Measurements from ENCODE around the gene CCDC15.
"Not testable (repeated sequence)": the region's sequence is repeated elsewhere in the genome, so short reads cannot be mapped to it uniquely, and the experiment has no call there.

Gene CCDC15

DNA sequence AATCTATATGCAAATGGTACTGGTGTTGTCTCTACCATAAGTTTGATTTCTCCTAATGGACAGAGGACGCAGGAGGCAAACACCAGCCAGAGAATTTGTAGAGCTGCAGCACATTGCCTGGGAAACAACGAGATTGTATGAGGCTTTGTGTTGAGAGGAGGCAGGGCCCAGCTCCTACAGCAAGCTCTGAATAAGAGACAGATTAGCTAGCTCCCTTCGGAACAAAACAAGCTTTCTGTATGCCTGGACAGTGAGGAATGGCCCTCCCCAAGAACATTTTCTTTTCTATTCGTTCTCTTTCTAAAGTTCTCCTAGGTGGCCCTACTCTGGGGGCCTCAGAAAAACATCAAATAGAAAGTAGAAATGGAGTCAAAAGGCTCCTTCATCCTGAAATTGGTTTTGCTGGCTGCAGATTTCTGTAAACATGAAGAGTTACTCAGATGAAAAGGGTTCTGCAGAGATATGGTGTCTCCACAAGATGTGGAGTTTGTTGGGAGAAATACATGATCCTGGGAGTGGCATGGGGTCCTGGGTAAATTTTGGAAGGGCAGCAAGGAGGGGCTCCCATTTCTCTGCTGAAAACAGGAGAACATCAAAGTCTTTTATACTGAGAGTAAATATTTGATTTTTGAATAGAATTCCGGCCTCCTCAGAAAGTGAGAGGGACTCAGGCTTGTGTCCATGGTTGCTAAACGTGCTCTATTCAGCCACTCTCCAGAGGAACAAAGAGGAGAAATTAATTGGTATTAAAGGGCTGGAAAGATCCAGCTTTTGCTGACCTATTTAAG is 11.3 kb upstream of the CCDC15 start:
- DNase-seq (ENCODE audit: low spot score), result no peak

DNA sequence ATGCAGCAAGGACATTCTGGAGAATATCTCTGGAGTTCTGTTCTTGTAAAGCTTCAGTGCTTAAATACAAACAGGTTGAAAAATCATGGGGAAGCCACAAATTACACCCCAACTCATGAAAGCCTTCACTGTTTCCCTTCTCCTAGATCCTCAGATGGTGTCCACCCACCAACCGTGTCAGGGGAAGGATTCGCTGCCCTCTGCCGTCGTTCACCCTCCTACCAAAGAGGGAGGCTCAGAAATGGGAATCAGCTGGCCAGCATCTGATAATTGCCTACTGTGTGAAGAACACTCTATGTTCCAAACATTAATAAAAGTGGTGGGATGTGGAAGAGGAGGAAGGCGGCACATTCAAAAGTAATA is 10.8 kb upstream of the CCDC15 start:
- DNase-seq (ENCODE audit: low spot score), result no peak

DNA sequence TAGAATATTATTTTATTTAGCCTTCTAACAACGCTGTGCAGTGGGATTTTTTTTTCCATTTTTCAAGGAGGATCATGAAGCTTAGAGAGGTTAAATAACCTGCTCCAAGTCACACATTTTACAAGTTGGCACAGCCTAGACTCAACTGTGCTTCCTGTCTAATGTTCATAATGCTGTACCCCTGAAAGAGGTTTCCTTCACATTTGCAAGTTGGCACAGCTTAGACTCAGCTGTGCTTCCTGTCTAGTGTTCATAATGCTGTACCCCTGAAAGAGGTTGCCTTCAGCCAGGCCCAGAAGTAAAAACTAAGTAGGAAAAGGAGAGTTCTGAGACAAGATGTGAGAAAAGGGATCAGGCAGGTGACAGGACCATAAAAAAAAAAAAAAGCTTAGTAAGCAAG is 10.3 kb upstream of the CCDC15 start:
- DNase-seq (ENCODE audit: low spot score), result no peak

DNA sequence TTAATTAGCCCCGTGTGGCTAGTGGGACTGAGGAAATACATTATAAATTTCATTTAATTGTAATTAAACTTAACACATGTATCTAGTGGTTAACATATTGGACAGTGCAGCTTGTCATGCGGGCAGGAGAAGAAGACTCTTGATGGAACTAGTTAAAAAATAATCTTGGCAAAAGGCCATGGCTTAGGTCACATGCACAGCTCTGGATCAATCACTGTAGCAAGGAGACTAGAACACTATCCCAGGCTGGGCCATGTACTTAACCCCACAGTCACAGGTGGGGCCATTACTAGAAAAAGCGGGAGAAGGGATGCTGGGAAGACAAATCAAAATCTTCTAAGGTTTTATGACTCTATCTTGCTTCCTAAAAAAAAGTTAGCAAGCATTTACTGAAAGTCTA is 9.4 kb upstream of the CCDC15 start:
- no peak for DNase-seq (ENCODE audit: low spot score)

DNA sequence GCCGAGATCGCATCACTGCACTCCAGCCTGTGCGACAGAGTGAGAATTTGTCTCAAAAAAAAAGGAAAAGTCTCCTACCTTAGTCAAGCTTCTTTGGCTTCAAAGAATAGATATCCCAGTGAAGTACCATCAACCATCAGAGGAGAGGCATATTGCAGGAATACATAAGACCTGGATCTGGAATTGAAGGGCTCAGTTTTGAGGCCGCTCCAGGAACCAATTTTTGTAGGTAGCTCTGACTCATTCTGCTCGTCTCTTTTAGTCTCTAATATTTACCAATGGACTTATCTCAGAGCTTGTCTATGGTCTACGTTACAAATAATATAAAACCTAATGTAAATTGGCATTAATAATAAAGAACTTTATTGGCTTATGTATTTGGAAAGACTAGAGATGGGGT is 8.2 kb upstream of the CCDC15 start:
- no peak for DNase-seq (ENCODE audit: low spot score)

GRCh38 chr11:124946735-124947141 is 7.3 kb upstream of the CCDC15 start:
- DNase-seq (ENCODE audit: low spot score), result no peak

- DNase-seq (ENCODE audit: low spot score), result peak; percentile 57
Observed at GRCh38 chr11:124950601-124951330, 3.2 kb upstream of the CCDC15 start.

DNA sequence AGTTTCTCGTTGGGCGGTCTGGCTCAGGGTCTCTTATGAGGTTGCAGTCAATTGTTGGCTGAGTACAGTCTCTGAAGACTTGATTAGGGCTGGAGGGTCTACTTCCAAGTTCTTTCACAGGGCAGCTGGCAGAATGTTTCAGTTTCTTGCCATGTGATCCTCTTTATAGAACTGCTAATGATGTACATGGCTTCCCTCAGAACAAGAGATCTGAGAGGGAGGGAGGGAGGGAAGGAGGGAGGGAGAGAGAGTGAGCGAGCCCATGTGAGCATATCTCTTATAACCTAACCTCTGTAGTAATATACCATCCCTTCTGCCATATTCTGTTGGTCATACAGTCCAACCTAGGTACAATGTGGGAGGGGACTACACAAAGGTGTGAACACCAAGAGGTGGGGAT is 2.7 kb upstream of the CCDC15 start:
- DNase-seq (ENCODE audit: low spot score), result no peak

DNA sequence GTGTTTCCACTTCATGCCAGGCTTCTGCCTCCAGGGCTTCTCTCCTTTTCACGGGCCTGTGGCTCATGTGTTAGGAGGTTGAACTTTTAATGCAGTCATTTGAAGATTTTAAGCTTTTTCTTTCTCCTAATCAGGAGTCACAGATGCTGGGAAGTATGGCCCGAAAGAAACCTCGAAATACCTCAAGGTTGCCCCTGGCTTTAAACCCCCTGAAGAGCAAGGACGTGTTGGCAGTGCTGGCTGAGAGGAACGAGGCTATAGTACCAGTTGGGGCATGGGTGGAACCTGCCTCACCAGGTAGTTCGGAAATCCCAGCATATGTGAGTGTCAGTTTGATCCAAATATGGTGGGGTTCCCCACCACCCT is 571 bp downstream of the CCDC15 start:
- no peak for DNase-seq (ENCODE audit: low spot score)

- DNase-seq (ENCODE audit: low spot score), result no peak
Observed at GRCh38 chr11:124955035-124955434, 1.0 kb downstream of the CCDC15 start.

DNA sequence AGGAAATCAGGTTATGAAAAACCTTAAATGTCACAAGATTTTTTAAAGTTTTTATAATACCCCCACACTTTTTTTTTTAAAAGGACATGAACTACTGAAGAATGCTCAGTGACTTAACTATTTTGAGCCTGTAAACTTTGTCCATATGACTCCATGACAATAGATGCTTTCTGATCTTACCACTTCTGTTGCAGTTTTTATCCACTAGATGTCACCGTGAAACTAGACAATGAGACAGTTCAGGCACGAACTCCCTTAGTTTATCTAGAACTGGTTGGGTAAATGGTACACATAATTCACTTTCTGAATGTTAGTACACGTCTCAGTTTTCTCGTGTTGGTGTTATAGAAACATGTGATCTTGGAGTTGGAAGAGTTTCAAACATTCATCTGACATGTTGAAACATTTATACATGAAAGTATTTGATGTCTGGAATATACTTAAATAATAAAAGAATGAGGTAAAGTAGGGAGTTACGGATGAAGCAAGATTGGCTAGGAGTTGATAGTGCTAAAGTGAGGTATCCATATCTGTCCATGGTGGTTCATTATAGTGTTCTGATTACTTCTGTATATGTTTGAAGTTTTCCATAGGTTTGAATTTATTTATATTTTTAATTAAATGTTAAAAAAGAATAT is 8.1 kb downstream of the CCDC15 start:
- peak; percentile 62 for DNase-seq (ENCODE audit: low spot score)

GRCh38 chr11:124968197-124968596 is 14.2 kb downstream of the CCDC15 start:
- not testable (repeated sequence) for DNase-seq (ENCODE audit: low spot score)

DNA sequence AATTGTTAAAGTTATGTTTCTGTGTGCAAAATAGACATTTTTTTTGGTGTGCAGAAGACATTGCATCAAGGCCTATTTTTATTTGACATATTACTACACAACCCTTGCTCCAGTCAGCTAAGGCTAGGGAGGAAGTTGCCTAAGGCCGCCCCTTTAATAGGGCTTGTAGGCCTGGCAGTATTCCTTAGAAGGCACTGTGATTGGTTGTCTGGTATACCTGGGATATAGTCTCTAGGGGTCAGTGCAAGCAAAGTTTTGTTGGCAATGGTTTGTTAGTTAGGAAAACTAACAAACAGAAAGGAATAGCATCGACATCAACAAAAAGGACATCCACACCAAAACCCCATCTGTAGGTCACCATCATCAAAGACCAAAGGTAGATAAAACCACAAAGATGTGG is 16.9 kb downstream of the CCDC15 start:
- DNase-seq (ENCODE audit: low spot score), result no peak

- no peak for DNase-seq (ENCODE audit: low spot score)
Observed at GRCh38 chr11:124971810-124972209, 17.8 kb downstream of the CCDC15 start.

- DNase-seq (ENCODE audit: low spot score), result no peak
Observed at GRCh38 chr11:124976531-124976930, 22.5 kb downstream of the CCDC15 start.

DNA sequence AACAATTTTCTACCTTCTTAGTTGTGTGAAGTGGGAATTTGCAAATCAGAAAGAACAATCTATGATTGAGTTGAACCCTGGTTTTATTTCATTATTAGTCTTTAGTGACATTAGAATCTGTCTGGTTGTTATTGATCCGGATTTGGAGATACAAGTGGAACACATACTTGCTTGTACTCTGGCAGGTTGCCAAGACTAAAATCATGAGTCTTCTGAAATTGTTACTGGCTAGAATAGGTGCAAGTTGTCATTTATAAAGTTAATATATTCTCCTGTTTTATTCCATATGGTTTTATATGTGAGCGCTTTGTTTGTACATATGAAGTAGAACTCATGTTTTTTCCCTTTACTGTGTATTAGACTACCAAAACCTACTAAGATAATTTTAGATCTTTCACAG is 23.0 kb downstream of the CCDC15 start:
- DNase-seq (ENCODE audit: low spot score), result no peak

- no peak for DNase-seq (ENCODE audit: low spot score)
Observed at GRCh38 chr11:124978316-124978715, 24.3 kb downstream of the CCDC15 start.

GRCh38 chr11:124982043-124982442 is 28.0 kb downstream of the CCDC15 start:
- no peak for DNase-seq (ENCODE audit: low spot score)

DNA sequence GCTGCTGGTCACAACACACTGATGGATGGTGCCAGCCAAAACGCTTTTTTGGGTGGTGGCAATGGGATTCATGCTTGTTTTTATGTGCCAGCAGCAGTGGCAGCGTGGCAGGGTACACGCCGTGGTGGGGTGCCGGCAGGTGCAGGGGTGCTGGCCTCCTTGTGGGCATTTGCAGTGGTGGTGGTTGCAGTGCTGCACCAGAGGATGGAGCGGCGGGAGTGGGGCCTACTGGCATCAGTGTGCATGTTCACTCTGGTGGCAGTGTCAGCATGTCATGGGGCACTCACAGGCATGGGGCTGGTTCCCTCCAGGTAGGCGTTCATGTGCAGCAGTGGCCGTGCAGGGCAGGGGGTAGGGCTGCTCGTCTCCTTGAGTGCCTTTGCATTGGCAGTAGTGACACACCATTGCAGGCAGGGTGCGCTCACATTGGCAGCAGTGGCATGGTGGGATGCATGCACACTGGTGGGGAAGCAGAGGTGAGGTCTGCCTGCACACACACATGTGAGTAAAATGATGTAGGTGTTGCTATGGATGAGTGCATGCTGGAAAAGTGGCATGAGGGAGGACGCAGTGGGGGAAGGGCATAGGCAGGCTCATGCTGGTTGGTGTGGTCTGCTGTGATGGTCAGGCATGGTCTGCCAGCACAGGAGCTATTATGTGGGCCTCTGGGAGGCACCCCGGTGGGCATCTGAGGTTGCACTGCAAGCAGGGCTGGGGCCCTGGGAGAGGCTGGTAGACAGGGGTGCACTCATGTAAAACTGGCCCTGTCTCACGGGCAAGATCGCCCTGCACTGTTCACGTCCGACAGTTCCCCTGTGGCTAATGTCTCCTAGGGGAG is 29.9 kb downstream of the CCDC15 start:
- DNase-seq (ENCODE audit: low spot score), result no peak

DNA sequence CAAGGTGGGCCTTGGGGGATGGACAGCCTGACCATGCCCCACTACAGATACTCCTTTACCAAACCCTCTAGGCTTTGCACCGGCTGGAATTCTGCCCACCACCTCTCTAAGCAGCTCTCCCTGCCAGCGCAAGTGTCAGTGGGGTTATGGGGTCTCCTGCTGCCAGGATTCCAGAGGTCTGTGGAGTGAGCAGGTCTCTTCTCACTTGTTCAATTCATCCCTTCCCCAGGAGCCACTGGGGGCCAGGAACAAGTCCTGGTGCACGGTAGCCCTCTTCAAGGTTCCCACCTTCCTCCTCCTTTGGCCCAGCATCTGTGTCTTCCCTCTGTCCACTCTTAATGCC is 30.5 kb downstream of the CCDC15 start:
- DNase-seq (ENCODE audit: low spot score), result no peak

DNA sequence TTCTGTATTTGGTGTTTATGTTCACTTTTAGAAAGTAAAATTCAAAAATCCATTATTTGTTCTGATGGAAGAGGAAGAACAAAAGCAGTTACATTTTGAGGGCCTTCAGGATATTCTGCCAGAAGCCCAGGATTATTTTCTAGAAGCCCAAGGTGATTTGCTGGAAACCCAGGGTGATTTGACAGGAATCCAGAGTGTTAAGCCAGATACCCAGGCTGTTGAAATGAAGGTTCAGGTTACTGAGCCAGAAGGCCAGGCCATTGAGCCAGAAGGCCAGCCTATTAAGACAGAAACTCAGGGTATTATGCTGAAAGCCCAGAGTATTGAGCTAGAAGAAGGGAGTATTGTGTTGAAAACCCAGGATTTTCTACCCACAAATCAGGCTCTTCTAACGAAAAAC is 33.1 kb downstream of the CCDC15 start:
- DNase-seq (ENCODE audit: low spot score), result no peak

DNA sequence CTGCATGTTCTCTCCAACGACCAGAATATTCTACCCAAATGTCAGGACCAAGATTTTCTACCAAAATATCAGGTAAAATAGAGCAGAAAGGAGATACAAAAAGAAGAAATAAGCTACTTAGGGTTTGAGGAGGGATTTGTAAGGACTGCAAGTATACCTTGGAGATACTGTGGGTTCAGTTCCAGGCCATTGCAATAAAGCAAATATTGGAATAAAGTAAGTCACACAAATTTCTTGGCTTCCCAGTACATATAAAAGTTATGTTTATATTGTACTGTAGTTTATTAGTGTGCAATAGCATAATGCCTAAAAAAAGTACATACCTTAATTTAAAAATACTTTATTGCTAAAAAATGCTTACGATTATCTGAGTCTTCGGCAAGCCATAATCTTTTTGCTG is 34.1 kb downstream of the CCDC15 start:
- no peak for DNase-seq (ENCODE audit: low spot score)
